Measurements from ENCODE around the gene SRSF7.
A peak's percentile ranks its signal among the peaks of the same experiment; 100 is the strongest.

SRSF7 gene

GRCh38 chr2:38731684-38732221 lies 19.4 kb downstream of the SRSF7 start:
- DNase-seq, result no peak
- TF ChIP-seq, protein P1, sequence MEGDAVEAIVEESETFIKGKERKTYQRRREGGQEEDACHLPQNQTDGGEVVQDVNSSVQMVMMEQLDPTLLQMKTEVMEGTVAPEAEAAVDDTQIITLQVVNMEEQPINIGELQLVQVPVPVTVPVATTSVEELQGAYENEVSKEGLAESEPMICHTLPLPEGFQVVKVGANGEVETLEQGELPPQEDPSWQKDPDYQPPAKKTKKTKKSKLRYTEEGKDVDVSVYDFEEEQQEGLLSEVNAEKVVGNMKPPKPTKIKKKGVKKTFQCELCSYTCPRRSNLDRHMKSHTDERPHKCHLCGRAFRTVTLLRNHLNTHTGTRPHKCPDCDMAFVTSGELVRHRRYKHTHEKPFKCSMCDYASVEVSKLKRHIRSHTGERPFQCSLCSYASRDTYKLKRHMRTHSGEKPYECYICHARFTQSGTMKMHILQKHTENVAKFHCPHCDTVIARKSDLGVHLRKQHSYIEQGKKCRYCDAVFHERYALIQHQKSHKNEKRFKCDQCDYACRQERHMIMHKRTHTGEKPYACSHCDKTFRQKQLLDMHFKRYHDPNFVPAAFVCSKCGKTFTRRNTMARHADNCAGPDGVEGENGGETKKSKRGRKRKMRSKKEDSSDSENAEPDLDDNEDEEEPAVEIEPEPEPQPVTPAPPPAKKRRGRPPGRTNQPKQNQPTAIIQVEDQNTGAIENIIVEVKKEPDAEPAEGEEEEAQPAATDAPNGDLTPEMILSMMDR (IDR thresholded peaks at IDR 0.05; ENCODE audit: low read depth, low read length), result no peak
- Histone ChIP-seq H3K4me3 (ENCODE audit: low read depth, low read length) (no peak overlapping the region), H3K9me3 (no peaks in the 10 kb centered on the region), H3K36me3 (peaks cover 17% of the 10 kb centered on the region), H3K4me1 (no peaks in the 10 kb centered on the region), H3K27me3 (no peaks in the 10 kb centered on the region)

GRCh38 chr2:38731090-38731489 lies 20.1 kb downstream of the SRSF7 start:
- DNase-seq, result no peak
- no peaks in the 10 kb centered on the region for H3K27me3 ChIP-seq
- no peaks in the 10 kb centered on the region for H3K4me1 ChIP-seq
- H3K4me3 ChIP-seq (ENCODE audit: low read depth, low read length), result no peak overlapping the region
- TF ChIP-seq, protein P1 (IDR thresholded peaks at IDR 0.05; ENCODE audit: low read depth, low read length), result no peak
- peaks cover 17% of the 10 kb centered on the region for H3K36me3 ChIP-seq
- no peaks in the 10 kb centered on the region for H3K9me3 ChIP-seq

DNA sequence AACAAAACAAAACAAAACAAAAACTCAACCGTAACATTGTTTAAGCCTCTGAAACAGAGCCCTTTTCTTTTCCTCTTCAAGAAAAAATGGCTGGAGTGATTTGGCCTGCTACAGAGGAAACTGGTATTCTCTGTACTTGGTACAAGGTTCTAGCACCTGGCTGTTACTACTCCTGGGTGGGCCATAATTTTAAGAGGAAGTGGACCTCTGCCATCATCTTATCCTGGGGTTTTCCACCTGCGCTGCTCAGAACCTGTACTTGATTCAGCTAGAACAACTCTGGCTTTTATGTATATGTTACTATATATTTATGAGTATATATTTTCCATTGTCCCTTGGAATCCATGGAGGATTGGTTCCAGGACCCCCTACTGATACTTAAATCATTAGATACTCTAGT lies 22.5 kb downstream of the SRSF7 start:
- TF ChIP-seq, protein P1 (IDR thresholded peaks at IDR 0.05; ENCODE audit: low read depth, low read length), result no peak

DNA sequence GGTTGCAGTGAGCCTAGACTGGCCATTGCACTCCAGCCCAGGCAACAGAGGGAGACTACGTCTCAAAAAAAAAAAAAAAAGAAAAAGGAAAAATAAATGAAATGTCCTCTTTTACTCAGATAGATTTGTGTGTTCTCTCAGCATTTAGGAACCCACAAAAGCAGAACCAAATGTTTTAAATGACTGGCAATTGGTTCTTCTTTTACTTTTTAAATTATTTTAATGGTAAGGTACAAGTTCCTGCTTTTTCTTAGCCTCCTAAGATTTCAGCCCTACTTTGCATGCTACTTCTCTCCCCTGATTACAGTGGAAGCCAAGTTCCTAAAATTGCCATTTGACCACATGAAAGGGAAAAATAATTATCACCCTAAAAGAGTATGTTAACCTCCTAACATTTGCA lies 23.5 kb downstream of the SRSF7 start:
- H3K9me3 ChIP-seq, result no peaks in the 10 kb centered on the region
- no peak for DNase-seq
- peaks cover 6% of the 10 kb centered on the region for H3K36me3 ChIP-seq
- no peaks in the 10 kb centered on the region for H3K27me3 ChIP-seq
- H3K4me1 ChIP-seq, result no peaks in the 10 kb centered on the region
- TF ChIP-seq, protein P1 (IDR thresholded peaks at IDR 0.05; ENCODE audit: low read depth, low read length), result no peak
- H3K4me3 ChIP-seq (ENCODE audit: low read depth, low read length), result no peak overlapping the region

More for the DNA sequence above, 22.5 kb downstream of the SRSF7 start:
- H3K9me3 ChIP-seq, result no peaks in the 10 kb centered on the region
- no peaks in the 10 kb centered on the region for H3K27me3 ChIP-seq
- H3K4me1 ChIP-seq, result no peaks in the 10 kb centered on the region
- H3K36me3 ChIP-seq, result peaks cover 11% of the 10 kb centered on the region
- DNase-seq, result no peak
- H3K4me3 ChIP-seq (ENCODE audit: low read depth, low read length), result no peak overlapping the region

DNA sequence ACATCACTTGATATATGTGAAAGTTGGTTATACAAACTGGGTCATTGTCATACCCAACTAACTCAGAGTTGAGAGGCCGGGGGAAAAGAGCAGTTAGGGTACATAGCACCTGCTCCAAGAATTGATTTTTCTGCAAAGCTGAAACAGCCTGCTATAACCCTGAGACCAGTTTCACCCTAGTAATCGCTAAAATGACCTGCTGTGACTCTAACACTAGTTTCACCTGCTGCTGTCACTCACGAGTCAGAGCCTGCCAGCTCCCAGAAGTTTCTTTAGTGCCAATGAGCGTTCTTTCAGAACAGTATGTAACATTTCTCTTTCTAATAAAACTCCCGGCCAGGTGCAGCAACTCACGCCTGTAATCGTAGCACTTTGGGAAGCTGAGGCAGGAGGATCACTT lies 28.0 kb downstream of the SRSF7 start:
- Histone ChIP-seq H3K4me3 (ENCODE audit: low read depth, low read length) (no peak overlapping the region), H3K4me1 (no peaks in the 10 kb centered on the region), H3K27me3 (no peaks in the 10 kb centered on the region), H3K36me3 (0 out of 2 replicates have a peak, but pooled peaks cover 3% of the 10 kb centered on the region), H3K9me3 (no peaks in the 10 kb centered on the region)
- DNase-seq, result no peak
- TF ChIP-seq, protein P1 (IDR thresholded peaks at IDR 0.05; ENCODE audit: low read depth, low read length), result no peak

- Histone ChIP-seq H3K4me3 (ENCODE audit: low read depth, low read length) (no peak overlapping the region), H3K27me3 (no peaks in the 10 kb centered on the region), H3K9me3 (no peaks in the 10 kb centered on the region), H3K4me1 (no peaks in the 10 kb centered on the region), H3K36me3 (0 out of 2 replicates have a peak, but pooled peaks cover 3% of the 10 kb centered on the region)
- TF ChIP-seq, protein P1 (IDR thresholded peaks at IDR 0.05; ENCODE audit: low read depth, low read length), result 0 out of 2 replicates have a peak, but pooled peaks have one; percentile 2
- DNase-seq, result no peak
These were observed 28.7 kb downstream of the SRSF7 start for GRCh38 chr2:38722271-38723061.
